Putamen (tissue), 1 donor: ENCODE results near the gene PPIB.
"Not testable (repeated sequence)": the region's sequence is repeated elsewhere in the genome, so short reads cannot be mapped to it uniquely, and the experiment has no call there.

ENCODE experiments used
- DNase-seq: peaks from one replicate; pipeline ENCODE4 v3.0.0-alpha.2; 2016; ENCODE audit warnings: low spot score

The PPIB gene

GRCh38 chr15:64110108-64110701, 52.6 kb downstream of the PPIB start:
- DNase-seq: not testable (repeated sequence)

GRCh38 chr15:64107337-64107736, 55.5 kb downstream of the PPIB start:
- no peak for DNase-seq
